Mesendoderm (in vitro differentiated cells): ENCODE results near the gene PDE11A.

Source experiments
- DNase-seq: peaks from one replicate; pipeline ENCODE4 v3.0.0; 2013
- H2AK5ac ChIP-seq: 2 replicates; pipeline ENCODE4 v1.6.1; 2013; ENCODE audit warnings: low read length, inconsistent platforms
- H2BK120ac ChIP-seq: 2 replicates; pipeline ENCODE4 v1.6.1; 2013; ENCODE audit warnings: low read depth, mild to moderate bottlenecking, low read length, moderate library complexity, mixed read lengths
- H2BK15ac ChIP-seq: replicated peaks from 2 replicates; pipeline ENCODE4 v1.6.1; 2013; ENCODE audit warnings: low read depth, mild to moderate bottlenecking, moderate library complexity
- H2BK5ac ChIP-seq: 2 replicates; pipeline ENCODE4 v1.6.1; 2013; ENCODE audit warnings: low read length, inconsistent platforms
- H3K18ac ChIP-seq: 2 replicates; pipeline ENCODE4 v1.6.1; 2013; ENCODE audit warnings: mild to moderate bottlenecking, low read length, mixed read lengths
- H3K23ac ChIP-seq: one replicate; pipeline ENCODE4 v1.6.1; 2013; ENCODE audit warnings: low read length
- H3K27ac ChIP-seq: 2 replicates; pipeline ENCODE4 v1.5.1; 2013; ENCODE audit warnings: low read depth, mild to moderate bottlenecking, inconsistent platforms, low read length, moderate library complexity
- H3K27me3 ChIP-seq: 2 replicates; pipeline ENCODE4 v1.6.1; 2013; ENCODE audit warnings: low read length, control low read depth, mild to moderate bottlenecking, inconsistent platforms; ENCODE audit not compliant: insufficient read depth, poor library complexity
- H3K36me3 ChIP-seq: 2 replicates; pipeline ENCODE4 v1.6.1; 2013; ENCODE audit warnings: low read length, inconsistent platforms; ENCODE audit not compliant: control insufficient read depth, insufficient read depth
- H3K4ac ChIP-seq: one replicate; pipeline ENCODE4 v1.6.1; 2013; ENCODE audit warnings: low read depth, mild to moderate bottlenecking, low read length, moderate library complexity
- H3K4me1 ChIP-seq: 2 replicates; pipeline ENCODE4 v1.6.1; 2013; ENCODE audit warnings: low read depth, low read length, inconsistent platforms; ENCODE audit not compliant: control insufficient read depth
- H3K4me2 ChIP-seq: 2 replicates; pipeline ENCODE4 v1.6.1; 2013; ENCODE audit warnings: low read length
- H3K4me3 ChIP-seq: 2 replicates; pipeline ENCODE4 v1.5.1; 2013; ENCODE audit warnings: mild to moderate bottlenecking, low read length
- H3K56ac ChIP-seq: one replicate; pipeline ENCODE4 v1.6.1; 2013; ENCODE audit warnings: low read length
- H3K79me1 ChIP-seq: 2 replicates; pipeline ENCODE4 v1.6.1; 2013; ENCODE audit warnings: low read length, inconsistent platforms
- H3K79me2 ChIP-seq: 2 replicates; pipeline ENCODE4 v1.6.1; 2013; ENCODE audit warnings: mild to moderate bottlenecking, low read length; ENCODE audit not compliant: control insufficient read depth, insufficient read depth
- H3K9ac ChIP-seq: 2 replicates; pipeline ENCODE4 v1.6.1; 2013; ENCODE audit warnings: low read length, inconsistent platforms
- H4K5ac ChIP-seq: one replicate; pipeline ENCODE4 v1.6.1; 2013; ENCODE audit warnings: low read length
- H4K8ac ChIP-seq: one replicate; pipeline ENCODE4 v1.6.1; 2013; ENCODE audit warnings: low read depth, mild to moderate bottlenecking, control low read depth, low read length, moderate library complexity
- WGBS: extraction: QIAGEN DNeasy Blood & Tissue Kit; methylation state at CpG from one replicate; pipeline ENCODE4 v1.1.7; 2013; ENCODE audit warnings: low lambda C conversion rate, missing lambda C conversion rate; ENCODE audit not compliant: insufficient coverage; ENCODE audit errors: extremely low coverage; 5-methylcytosine and 5-hydroxymethylcytosine counted together

PDE11A gene

GRCh38 chr2:177579486-177580036, 493.0 kb downstream of the PDE11A start:
- Histone ChIP-seq H3K9ac (no peak overlapping the region), H3K79me1 (no peaks in the 10 kb centered on the region)

DNA sequence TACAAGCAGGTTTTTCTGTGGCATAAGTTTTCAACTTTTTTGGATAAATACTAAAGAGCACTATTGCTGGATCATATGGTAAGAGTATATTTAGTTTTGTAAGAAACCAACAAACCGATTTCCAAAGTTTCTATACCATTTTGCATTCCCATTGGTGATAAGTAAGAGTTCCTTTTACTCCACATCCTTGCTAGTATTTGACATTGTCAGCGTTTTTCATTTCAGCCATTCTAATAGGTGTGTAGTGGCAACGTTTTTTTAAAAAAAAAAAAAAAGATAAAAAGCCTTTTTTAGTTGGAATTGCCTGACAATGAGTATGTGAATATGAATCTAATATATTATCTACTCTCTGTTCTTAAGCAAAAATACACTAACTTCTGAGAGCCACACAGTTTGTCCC, 494.1 kb downstream of the PDE11A start:
- Histone ChIP-seq H3K79me2 (no peaks in the 10 kb centered on the region), H2BK120ac (no peak overlapping the region), H3K18ac (no peak overlapping the region), H3K27me3 (no peaks in the 10 kb centered on the region), H4K8ac (no peak overlapping the region), H3K79me1 (no peaks in the 10 kb centered on the region), H3K4me2 (no peak overlapping the region), H2BK5ac (no peak overlapping the region), H3K4me3 (no peak overlapping the region), H3K23ac (no peak overlapping the region), H3K9ac (no peak overlapping the region), H3K56ac (no peak overlapping the region), H3K27ac (no peak overlapping the region), H3K4me1 (peaks cover 2% of the 10 kb centered on the region), H3K36me3 (no peaks in the 10 kb centered on the region), H2AK5ac (no peak overlapping the region), H2BK15ac (no peak overlapping the region), H3K4ac (no peak overlapping the region), H4K5ac (no peak overlapping the region)
- WGBS: no CpG with 5 or more reads among the region's 3 CpGs
- no peak for DNase-seq

More at GRCh38 chr2:177579486-177580036, 493.0 kb downstream of the PDE11A start:
- Histone ChIP-seq H2BK15ac (no peak overlapping the region), H3K4me2 (no peak overlapping the region), H2BK120ac (no peak overlapping the region), H3K79me2 (no peaks in the 10 kb centered on the region), H3K27ac (no peak overlapping the region), H2AK5ac (no peak overlapping the region), H3K56ac (no peak overlapping the region), H4K8ac (no peak overlapping the region), H3K36me3 (no peaks in the 10 kb centered on the region), H3K23ac (no peak overlapping the region), H3K4me1 (no peaks in the 10 kb centered on the region), H3K27me3 (no peaks in the 10 kb centered on the region), H3K18ac (no peak overlapping the region), H2BK5ac (no peak overlapping the region), H3K4me3 (no peak overlapping the region), H4K5ac (no peak overlapping the region), H3K4ac (no peak overlapping the region)
- no CpG with 5 or more reads among the region's 3 CpGs for WGBS
- no peak for DNase-seq

DNA sequence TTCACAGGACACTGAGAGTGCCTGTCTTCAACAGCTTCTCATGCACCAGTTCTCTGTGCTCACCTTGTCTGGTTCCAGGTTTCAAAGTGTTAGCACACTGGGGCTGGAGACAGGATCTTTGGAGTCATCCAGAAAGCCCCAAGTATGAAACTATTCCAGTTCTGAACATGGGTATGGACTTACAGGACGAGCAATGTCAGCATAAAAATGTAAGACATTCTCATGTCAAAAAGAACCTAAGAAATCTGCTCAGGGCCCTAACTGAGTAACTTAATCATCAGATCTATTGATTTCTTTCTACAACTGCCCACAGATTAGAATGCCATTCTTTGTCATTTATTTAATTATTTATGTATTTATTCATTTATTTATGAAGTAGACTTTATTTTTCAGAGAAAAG, 495.5 kb downstream of the PDE11A start:
- Histone ChIP-seq H2BK15ac (no peak overlapping the region), H3K4me2 (no peak overlapping the region), H3K4ac (no peak overlapping the region), H4K8ac (no peak overlapping the region), H3K27me3 (no peaks in the 10 kb centered on the region), H2AK5ac (no peak overlapping the region), H2BK5ac (no peak overlapping the region), H4K5ac (no peak overlapping the region), H3K27ac (no peak overlapping the region), H3K18ac (no peak overlapping the region), H3K56ac (no peak overlapping the region), H3K9ac (no peak overlapping the region), H3K79me2 (no peaks in the 10 kb centered on the region), H3K79me1 (no peaks in the 10 kb centered on the region), H3K36me3 (no peaks in the 10 kb centered on the region), H3K23ac (no peak overlapping the region), H3K4me3 (no peak overlapping the region), H3K4me1 (peaks cover 2% of the 10 kb centered on the region), H2BK120ac (no peak overlapping the region)
- no CpG with 5 or more reads among the region's 1 CpG for WGBS
- no peak for DNase-seq

DNA sequence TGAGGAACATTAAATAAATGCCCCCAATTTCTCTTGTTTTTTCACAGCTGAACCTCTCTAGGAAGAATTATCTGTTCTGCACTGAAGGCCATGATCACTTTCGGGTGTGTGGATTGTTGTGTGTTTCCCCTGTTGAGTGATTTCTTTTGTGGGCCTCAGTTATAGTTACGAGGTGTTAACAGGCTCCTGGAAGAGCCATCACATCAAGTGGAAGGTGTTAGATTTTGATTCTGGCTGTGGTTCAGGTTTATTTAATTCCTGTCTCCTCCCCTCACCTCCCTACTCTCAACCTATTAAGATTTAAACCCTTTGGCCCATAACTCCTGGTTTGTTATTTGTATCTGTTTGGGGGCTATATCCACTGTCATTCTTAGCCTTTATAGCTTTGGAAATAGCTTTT, 497.2 kb downstream of the PDE11A start:
- Histone ChIP-seq H2BK120ac (no peak overlapping the region), H3K79me2 (no peaks in the 10 kb centered on the region), H3K27me3 (no peaks in the 10 kb centered on the region), H3K9ac (no peak overlapping the region), H2BK5ac (no peak overlapping the region), H4K5ac (no peak overlapping the region), H2AK5ac (no peak overlapping the region), H3K79me1 (no peaks in the 10 kb centered on the region), H3K18ac (no peak overlapping the region), H3K4me3 (no peak overlapping the region), H3K27ac (no peak overlapping the region), H3K56ac (no peak overlapping the region), H3K4me1 (peaks cover 2% of the 10 kb centered on the region), H3K23ac (no peak overlapping the region), H3K36me3 (no peaks in the 10 kb centered on the region), H4K8ac (no peak overlapping the region), H3K4me2 (no peak overlapping the region), H3K4ac (no peak overlapping the region), H2BK15ac (no peak overlapping the region)
- no peak for DNase-seq
- no CpG with 5 or more reads among the region's 2 CpGs for WGBS

DNA sequence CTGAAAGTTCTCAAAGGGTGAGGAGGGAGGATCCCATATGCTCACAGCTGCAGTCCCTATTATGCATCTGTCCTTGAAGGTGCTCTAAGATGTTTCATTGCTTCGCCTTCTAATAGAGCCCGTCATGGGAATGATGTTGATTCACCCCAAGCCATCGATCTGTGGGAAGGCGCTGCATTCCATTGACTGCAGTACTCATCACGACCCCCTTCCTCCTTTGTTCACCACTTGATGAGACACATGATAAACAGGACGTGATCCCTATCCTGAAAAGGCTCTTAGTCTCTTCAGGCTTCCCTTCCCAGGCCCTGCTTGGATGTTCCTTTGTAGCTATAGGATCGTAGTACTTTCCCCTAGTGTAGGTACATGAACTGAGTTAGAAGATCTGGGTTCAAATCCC, 498.2 kb downstream of the PDE11A start:
- H3K27me3 ChIP-seq: no peaks in the 10 kb centered on the region
- no peak overlapping the region for H2BK120ac ChIP-seq
- H2BK5ac ChIP-seq: no peak overlapping the region
- H3K4me1 ChIP-seq: peaks cover 2% of the 10 kb centered on the region
- no peak overlapping the region for H4K8ac ChIP-seq
- no peak overlapping the region for H3K4me2 ChIP-seq
- H3K36me3 ChIP-seq: no peaks in the 10 kb centered on the region
- no peak overlapping the region for H3K56ac ChIP-seq
- no peak overlapping the region for H3K27ac ChIP-seq
- H3K23ac ChIP-seq: no peak overlapping the region
- H3K79me1 ChIP-seq: no peaks in the 10 kb centered on the region
- no peak overlapping the region for H2BK15ac ChIP-seq
- no peak overlapping the region for H3K4me3 ChIP-seq
- H4K5ac ChIP-seq: no peak overlapping the region
- DNase-seq: peak; percentile 59
- no CpG with 5 or more reads among the region's 7 CpGs for WGBS
- H3K18ac ChIP-seq: no peak overlapping the region
- H2AK5ac ChIP-seq: no peak overlapping the region
- H3K9ac ChIP-seq: no peak overlapping the region
- no peak overlapping the region for H3K4ac ChIP-seq
- no peaks in the 10 kb centered on the region for H3K79me2 ChIP-seq
